HG03520 (cell line): Measurements from ENCODE around the gene RPE65.
"Not testable (repeated sequence)": the region's sequence is repeated elsewhere in the genome, so short reads cannot be mapped to it uniquely, and the experiment has no call there.

ENCODE experiments used
- ATAC-seq: cut with Tn5 transposase; IDR thresholded peaks from one replicate; pipeline ENCODE4 v1.9.1; 2021; ENCODE audit warnings: mild to moderate bottlenecking, moderate library complexity; ENCODE audit not compliant: unreplicated experiment

RPE65 gene

GRCh38 chr1:68454534-68454933, 4.8 kb upstream of the RPE65 start:
- peak; percentile 78 for ATAC-seq

GRCh38 chr1:68453060-68453670, 3.4 kb upstream of the RPE65 start:
- no peak for ATAC-seq

GRCh38 chr1:68448365-68448764, 1.4 kb downstream of the RPE65 start:
- no peak for ATAC-seq

GRCh38 chr1:68445709-68446108, 4.0 kb downstream of the RPE65 start:
- ATAC-seq = no peak

GRCh38 chr1:68442822-68443556, 6.8 kb downstream of the RPE65 start:
- ATAC-seq = peak; percentile 87

GRCh38 chr1:68442006-68442405, 7.7 kb downstream of the RPE65 start:
- no peak for ATAC-seq

- no peak for ATAC-seq
Measured at GRCh38 chr1:68438310-68438709, 11.4 kb downstream of the RPE65 start.

- no peak for ATAC-seq
Measured at GRCh38 chr1:68433395-68433794, 16.4 kb downstream of the RPE65 start.

- ATAC-seq = no peak
Measured at GRCh38 chr1:68431076-68431475, 18.7 kb downstream of the RPE65 start.

GRCh38 chr1:68429233-68429808, 20.4 kb downstream of the RPE65 start:
- ATAC-seq = no peak

GRCh38 chr1:68426594-68426993, 23.2 kb downstream of the RPE65 start:
- ATAC-seq = no peak

GRCh38 chr1:68421350-68421749, 28.4 kb downstream of the RPE65 start:
- ATAC-seq = no peak

- ATAC-seq = no peak
Measured at GRCh38 chr1:68409426-68409825, 40.3 kb downstream of the RPE65 start.

- no peak for ATAC-seq
Measured at GRCh38 chr1:68401506-68401905, 48.2 kb downstream of the RPE65 start.

- not testable (repeated sequence) for ATAC-seq
Measured at GRCh38 chr1:68395575-68395974, 54.2 kb downstream of the RPE65 start.

- ATAC-seq = not testable (repeated sequence)
Measured at GRCh38 chr1:68392474-68392873, 57.3 kb downstream of the RPE65 start.

- ATAC-seq = not testable (repeated sequence)
Measured at GRCh38 chr1:68385798-68386524, 63.8 kb downstream of the RPE65 start.

- ATAC-seq = no peak
Measured at GRCh38 chr1:68384872-68385411, 64.8 kb downstream of the RPE65 start.

- ATAC-seq = no peak
Measured at GRCh38 chr1:68384321-68384813, 65.4 kb downstream of the RPE65 start.

GRCh38 chr1:68383092-68383491, 66.7 kb downstream of the RPE65 start:
- no peak for ATAC-seq

GRCh38 chr1:68379085-68379478, 70.7 kb downstream of the RPE65 start:
- ATAC-seq = no peak
